GM12878 (cell line): ENCODE data around the gene HOXD12. TPM values are rescaled to one million over a fixed set of nuclear protein-coding genes. Genes with fewer than 3 reads are reported as not detected.

Experiments used
- BRCA1 ChIP-seq: IDR thresholded peaks from 2 replicates; pipeline ENCODE4 v1.6.1; 2011; ENCODE audit warnings: low read depth, low read length, improper control_type of control experiment
- CBFB ChIP-seq: IDR thresholded peaks from 2 replicates; pipeline ENCODE4 v1.6.1; 2016; ENCODE audit warnings: antibody characterized with exemption, low read depth
- CUX1 ChIP-seq: IDR thresholded peaks from 2 replicates; pipeline ENCODE4 v1.6.1; 2012; ENCODE audit warnings: improper control_type of control experiment, low read depth, low read length; ENCODE audit not compliant: insufficient replicate concordance
- IRF5 ChIP-seq: fragments of 450-650 bp; IDR thresholded peaks from 2 replicates; pipeline ENCODE4 v1.6.1; 2017; ENCODE audit warnings: borderline replicate concordance
- MXI1 ChIP-seq: fragments of 150-350 bp; IDR thresholded peaks from 2 replicates; pipeline ENCODE4 v1.6.1; 2011; ENCODE audit warnings: low read depth, mild to moderate bottlenecking, inconsistent platforms, low read length, improper control_type of control experiment
- RELA ChIP-seq: fragments of 450-650 bp; IDR thresholded peaks from 2 replicates; pipeline ENCODE4 v1.8.0; 2014; ENCODE audit warnings: borderline replicate concordance; ENCODE audit not compliant: partially characterized antibody
- polyA plus RNA-seq, 11 experiments: library from polyadenylated mRNA; depleted of rRNA in 4 of 11; unstranded in 6 of 11; stranded (reverse) in 5 of 11; fragments of >200 nt; fragmentation: Nextera tagmentation in 4 of 11; fragmentation: Illumina TruSeq in 1 of 11; extraction: Ambion mirVana in 4 of 11; extraction: Trizol in 1 of 11; gene quantifications; 1 replicate in 1 of 11; 2 replicates in 10 of 11; pipeline versions ENCODE4 v1.2.1 to v1.2.3, GENCODE V29; 2011 to 2016; ENCODE audit warnings: inconsistent platforms in 2 of 11, missing spikeins in 2 of 11, low read depth in 1 of 11
- total RNA-seq, 4 experiments: library from RNA; depleted of rRNA in 3 of 4; stranded (reverse); fragments of >200 nt in 3 of 4; fragmentation: Illumina TruSeq in 1 of 4; extraction: Trizol in 1 of 4; gene quantifications; 2 replicates each; pipeline versions ENCODE4 v1.2.1 to v1.2.3, GENCODE V29; 2013 to 2021

Gene HOXD12
- total and polyA plus RNA-seq, 10 of the 15 experiments (the other 5 are each of a cell fraction or from before 2014, with no cell fraction given): not detected

GRCh38 chr2:176072951-176073904 is 26.4 kb upstream of the HOXD12 start (continued):
- TF ChIP-seq CUX1 (no peak), CBFB (no peak), BRCA1 (no peak), RELA (no peak), IRF5 (no peak), MXI1 (no peak)
